HEK293 (cell line): ENCODE data around the gene BHLHA9.

Experiments used
- FEZF1 ChIP-seq: fragments of 450-650 bp; formaldehyde crosslinking; IDR thresholded peaks from 2 replicates; pipeline ENCODE4 v1.5.1; 2016; ENCODE audit warnings: missing biosample characterization, missing genetic modification characterization
- HOXC10 ChIP-seq: sonication (generic); formaldehyde crosslinking; IDR thresholded peaks from 2 replicates; pipeline ENCODE4 v1.8.1; 2023; ENCODE audit warnings: mild to moderate bottlenecking, missing genetic modification reagents
- MZF1 ChIP-seq: fragments of 450-650 bp; formaldehyde crosslinking; IDR thresholded peaks from 2 replicates; pipeline ENCODE4 v1.5.1; 2017; ENCODE audit warnings: missing biosample characterization, missing genetic modification characterization, borderline replicate concordance
- OSR2 ChIP-seq: fragments of 450-650 bp; formaldehyde crosslinking; IDR thresholded peaks from 2 replicates; pipeline ENCODE4 v1.5.1; 2016; ENCODE audit warnings: missing biosample characterization, missing genetic modification characterization
- SP7 ChIP-seq: fragments of 450-650 bp; formaldehyde crosslinking; IDR thresholded peaks from 2 replicates; pipeline ENCODE4 v1.5.1; 2016; ENCODE audit warnings: missing biosample characterization, missing genetic modification characterization
- WT1 ChIP-seq: fragments of 450-650 bp; formaldehyde crosslinking; IDR thresholded peaks from 2 replicates; pipeline ENCODE4 v1.5.1; 2016; ENCODE audit warnings: missing biosample characterization, missing genetic modification characterization
- ZBTB8A ChIP-seq: fragments of 450-650 bp; formaldehyde crosslinking; IDR thresholded peaks from 2 replicates; pipeline ENCODE4 v1.5.1; 2016; ENCODE audit warnings: missing biosample characterization, missing genetic modification characterization
- ZIC2 ChIP-seq: fragments of 450-650 bp; formaldehyde crosslinking; IDR thresholded peaks from 2 replicates; pipeline ENCODE4 v1.5.1; 2016; ENCODE audit warnings: missing biosample characterization, missing genetic modification characterization
- ZNF140 ChIP-seq: fragments of 450-650 bp; formaldehyde crosslinking; IDR thresholded peaks from 2 replicates; pipeline ENCODE4 v1.5.1; 2016; ENCODE audit warnings: missing biosample characterization, missing genetic modification characterization
- ZNF175 ChIP-seq: fragments of 450-650 bp; formaldehyde crosslinking; IDR thresholded peaks from 2 replicates; pipeline ENCODE4 v1.5.1; 2016; ENCODE audit warnings: missing biosample characterization, missing genetic modification characterization
- ZNF324 ChIP-seq: fragments of 450-650 bp; formaldehyde crosslinking; IDR thresholded peaks from 2 replicates; pipeline ENCODE4 v1.5.1; 2016; ENCODE audit warnings: missing biosample characterization, missing genetic modification characterization
- ZNF423 ChIP-seq: fragments of 450-650 bp; formaldehyde crosslinking; IDR thresholded peaks from 2 replicates; pipeline ENCODE4 v1.5.1; 2016; ENCODE audit warnings: missing biosample characterization, missing genetic modification characterization
- ZNF600 ChIP-seq: fragments of 450-650 bp; formaldehyde crosslinking; IDR thresholded peaks from 2 replicates; pipeline ENCODE4 v1.5.1; 2016; ENCODE audit warnings: missing biosample characterization, missing genetic modification characterization
- ZNF626 ChIP-seq: fragments of 450-650 bp; sonication (Bioruptor Pico); formaldehyde crosslinking; IDR thresholded peaks from 2 replicates; pipeline ENCODE4 v1.5.1; 2018; ENCODE audit warnings: missing biosample characterization, missing genetic modification characterization, inconsistent platforms
- ZNF658 ChIP-seq: fragments of 450-650 bp; formaldehyde crosslinking; IDR thresholded peaks from 2 replicates; pipeline ENCODE4; 2016; ENCODE audit warnings: missing biosample characterization, missing genetic modification characterization
- ZXDB ChIP-seq: fragments of 450-650 bp; formaldehyde crosslinking; IDR thresholded peaks from 2 replicates; pipeline ENCODE4 v1.5.1; 2016; ENCODE audit warnings: missing biosample characterization, missing genetic modification characterization
- TF ChIP-seq, protein P1 (sequence below): fragments of 450-650 bp; IDR thresholded peaks from 2 replicates; pipeline ENCODE4 v1.5.1; 2018; ENCODE audit warnings: missing biosample characterization, mild to moderate bottlenecking, missing genetic modification characterization
- TF ChIP-seq, protein P2 (sequence below): fragments of 450-650 bp; formaldehyde crosslinking; IDR thresholded peaks from 2 replicates; pipeline ENCODE4 v1.5.1; 2017; ENCODE audit warnings: missing biosample characterization, missing genetic modification characterization
- TF ChIP-seq, protein P3 (sequence below): fragments of 450-650 bp; formaldehyde crosslinking; IDR thresholded peaks from 2 replicates; pipeline ENCODE4 v1.5.1; 2016; ENCODE audit warnings: missing biosample characterization, missing genetic modification characterization
- TF ChIP-seq, protein P4 (sequence below): fragments of 450-650 bp; formaldehyde crosslinking; IDR thresholded peaks from 2 replicates; pipeline ENCODE4 v1.5.1; 2017; ENCODE audit warnings: missing biosample characterization, missing genetic modification characterization
- TF ChIP-seq, protein P5 (sequence below): fragments of 450-650 bp; formaldehyde crosslinking; IDR thresholded peaks from 2 replicates; pipeline ENCODE4; 2016; ENCODE audit warnings: missing biosample characterization, missing genetic modification characterization

Gene BHLHA9

DNA sequence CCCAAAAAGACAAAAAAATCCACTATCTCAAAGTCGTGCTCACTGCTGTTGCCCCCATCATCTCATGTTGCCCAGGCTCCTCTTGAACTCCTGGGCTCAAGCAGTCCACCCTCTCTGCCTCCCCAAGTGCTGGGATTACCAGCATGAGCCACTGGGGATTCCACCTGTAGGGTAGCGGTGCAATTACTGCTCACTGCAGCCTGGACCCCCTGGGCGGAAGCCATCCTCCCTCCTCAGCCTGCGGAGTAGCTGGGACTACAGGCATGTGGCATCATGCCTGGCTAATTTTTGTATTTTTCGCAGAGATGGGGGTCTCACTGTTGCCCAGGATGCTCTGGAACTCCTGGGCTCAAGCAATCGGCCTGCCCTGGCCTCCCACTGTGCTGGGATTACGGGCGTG lies 37.9 kb upstream of the BHLHA9 start (continued):
- TF ChIP-seq, protein P1, sequence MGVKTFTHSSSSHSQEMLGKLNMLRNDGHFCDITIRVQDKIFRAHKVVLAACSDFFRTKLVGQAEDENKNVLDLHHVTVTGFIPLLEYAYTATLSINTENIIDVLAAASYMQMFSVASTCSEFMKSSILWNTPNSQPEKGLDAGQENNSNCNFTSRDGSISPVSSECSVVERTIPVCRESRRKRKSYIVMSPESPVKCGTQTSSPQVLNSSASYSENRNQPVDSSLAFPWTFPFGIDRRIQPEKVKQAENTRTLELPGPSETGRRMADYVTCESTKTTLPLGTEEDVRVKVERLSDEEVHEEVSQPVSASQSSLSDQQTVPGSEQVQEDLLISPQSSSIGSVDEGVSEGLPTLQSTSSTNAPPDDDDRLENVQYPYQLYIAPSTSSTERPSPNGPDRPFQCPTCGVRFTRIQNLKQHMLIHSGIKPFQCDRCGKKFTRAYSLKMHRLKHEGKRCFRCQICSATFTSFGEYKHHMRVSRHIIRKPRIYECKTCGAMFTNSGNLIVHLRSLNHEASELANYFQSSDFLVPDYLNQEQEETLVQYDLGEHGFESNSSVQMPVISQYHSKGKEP (tag by site-specific recombination): peak; percentile 54
- TF ChIP-seq, protein P2, sequence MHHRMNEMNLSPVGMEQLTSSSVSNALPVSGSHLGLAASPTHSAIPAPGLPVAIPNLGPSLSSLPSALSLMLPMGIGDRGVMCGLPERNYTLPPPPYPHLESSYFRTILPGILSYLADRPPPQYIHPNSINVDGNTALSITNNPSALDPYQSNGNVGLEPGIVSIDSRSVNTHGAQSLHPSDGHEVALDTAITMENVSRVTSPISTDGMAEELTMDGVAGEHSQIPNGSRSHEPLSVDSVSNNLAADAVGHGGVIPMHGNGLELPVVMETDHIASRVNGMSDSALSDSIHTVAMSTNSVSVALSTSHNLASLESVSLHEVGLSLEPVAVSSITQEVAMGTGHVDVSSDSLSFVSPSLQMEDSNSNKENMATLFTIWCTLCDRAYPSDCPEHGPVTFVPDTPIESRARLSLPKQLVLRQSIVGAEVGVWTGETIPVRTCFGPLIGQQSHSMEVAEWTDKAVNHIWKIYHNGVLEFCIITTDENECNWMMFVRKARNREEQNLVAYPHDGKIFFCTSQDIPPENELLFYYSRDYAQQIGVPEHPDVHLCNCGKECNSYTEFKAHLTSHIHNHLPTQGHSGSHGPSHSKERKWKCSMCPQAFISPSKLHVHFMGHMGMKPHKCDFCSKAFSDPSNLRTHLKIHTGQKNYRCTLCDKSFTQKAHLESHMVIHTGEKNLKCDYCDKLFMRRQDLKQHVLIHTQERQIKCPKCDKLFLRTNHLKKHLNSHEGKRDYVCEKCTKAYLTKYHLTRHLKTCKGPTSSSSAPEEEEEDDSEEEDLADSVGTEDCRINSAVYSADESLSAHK: no peak
- TF ChIP-seq ZNF175 (tag by site-specific recombination) (no peak), ZXDB (tag by site-specific recombination) (no peak), ZNF324 (tag by site-specific recombination) (no peak), MZF1 (tag by site-specific recombination) (peak; percentile 46; the same call in 1 of the 2 replicates), SP7 (tag by site-specific recombination) (no peak), ZNF600 (tag by site-specific recombination) (peak; percentile 37; the same call in 1 of the 2 replicates), FEZF1 (no peak), OSR2 (tag by site-specific recombination) (peak; percentile 75), ZNF423 (tag by site-specific recombination) (peak; percentile 75), ZIC2 (tag by site-specific recombination) (peak; percentile 99), ZNF658 (tag by site-specific recombination) (no peak), ZNF140 (tag by site-specific recombination) (0 out of 2 replicates have a peak, but pooled peaks have one; percentile 77), WT1 (tag by site-specific recombination) (peak; percentile 82), HOXC10 (CRISPR knock-in tag) (no peak), ZBTB8A (tag by site-specific recombination) (peak; percentile 49; the same call in 1 of the 2 replicates), ZNF626 (tag by site-specific recombination) (no peak)
- TF ChIP-seq, protein P3, sequence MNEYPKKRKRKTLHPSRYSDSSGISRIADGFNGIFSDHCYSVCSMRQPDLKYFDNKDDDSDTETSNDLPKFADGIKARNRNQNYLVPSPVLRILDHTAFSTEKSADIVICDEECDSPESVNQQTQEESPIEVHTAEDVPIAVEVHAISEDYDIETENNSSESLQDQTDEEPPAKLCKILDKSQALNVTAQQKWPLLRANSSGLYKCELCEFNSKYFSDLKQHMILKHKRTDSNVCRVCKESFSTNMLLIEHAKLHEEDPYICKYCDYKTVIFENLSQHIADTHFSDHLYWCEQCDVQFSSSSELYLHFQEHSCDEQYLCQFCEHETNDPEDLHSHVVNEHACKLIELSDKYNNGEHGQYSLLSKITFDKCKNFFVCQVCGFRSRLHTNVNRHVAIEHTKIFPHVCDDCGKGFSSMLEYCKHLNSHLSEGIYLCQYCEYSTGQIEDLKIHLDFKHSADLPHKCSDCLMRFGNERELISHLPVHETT (tag by site-specific recombination): no peak
- TF ChIP-seq, protein P4, sequence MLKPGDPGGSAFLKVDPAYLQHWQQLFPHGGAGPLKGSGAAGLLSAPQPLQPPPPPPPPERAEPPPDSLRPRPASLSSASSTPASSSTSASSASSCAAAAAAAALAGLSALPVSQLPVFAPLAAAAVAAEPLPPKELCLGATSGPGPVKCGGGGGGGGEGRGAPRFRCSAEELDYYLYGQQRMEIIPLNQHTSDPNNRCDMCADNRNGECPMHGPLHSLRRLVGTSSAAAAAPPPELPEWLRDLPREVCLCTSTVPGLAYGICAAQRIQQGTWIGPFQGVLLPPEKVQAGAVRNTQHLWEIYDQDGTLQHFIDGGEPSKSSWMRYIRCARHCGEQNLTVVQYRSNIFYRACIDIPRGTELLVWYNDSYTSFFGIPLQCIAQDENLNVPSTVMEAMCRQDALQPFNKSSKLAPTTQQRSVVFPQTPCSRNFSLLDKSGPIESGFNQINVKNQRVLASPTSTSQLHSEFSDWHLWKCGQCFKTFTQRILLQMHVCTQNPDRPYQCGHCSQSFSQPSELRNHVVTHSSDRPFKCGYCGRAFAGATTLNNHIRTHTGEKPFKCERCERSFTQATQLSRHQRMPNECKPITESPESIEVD (tag by site-specific recombination): no peak
- TF ChIP-seq, protein P5, sequence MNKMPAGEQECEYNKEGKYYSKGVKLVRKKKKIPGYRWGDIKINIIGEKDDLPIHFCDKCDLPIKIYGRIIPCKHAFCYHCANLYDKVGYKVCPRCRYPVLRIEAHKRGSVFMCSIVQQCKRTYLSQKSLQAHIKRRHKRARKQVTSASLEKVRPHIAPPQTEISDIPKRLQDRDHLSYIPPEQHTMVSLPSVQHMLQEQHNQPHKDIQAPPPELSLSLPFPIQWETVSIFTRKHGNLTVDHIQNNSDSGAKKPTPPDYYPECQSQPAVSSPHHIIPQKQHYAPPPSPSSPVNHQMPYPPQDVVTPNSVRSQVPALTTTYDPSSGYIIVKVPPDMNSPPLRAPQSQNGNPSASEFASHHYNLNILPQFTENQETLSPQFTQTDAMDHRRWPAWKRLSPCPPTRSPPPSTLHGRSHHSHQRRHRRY (tag by site-specific recombination): no peak
